GM12878 (cell line): Measurements from ENCODE around the gene NKAIN2. TPM values are rescaled to one million over a fixed set of nuclear protein-coding genes. Genes with fewer than 3 reads are reported as not detected.

Experiments
- ATAC-seq: fragments of 200-7000 bp; cut with Tn5 transposase; 3 replicates; pipeline ENCODE4 v1.9.1; 2020; ENCODE audit warnings: mild to moderate bottlenecking, moderate library complexity
- BruUV-seq: library from RNA; stranded (reverse); fragments of 400-500 nt; replicated peaks from 2 replicates; lab custom pipeline; 2021; lab: Mats Ljungman, UMichigan
- CTCF ChIA-PET: fragments of 300-600 bp; sonication (Branson Sonifier 250); formaldehyde crosslinking; extraction: SDS; loops from one replicate; lab custom pipeline; 2021; ENCODE audit warnings: inconsistent platforms; lab: Yijun Ruan, JAX
- POLR2A ChIA-PET: fragments of 350-600 bp; formaldehyde crosslinking; extraction: SDS; loops from one replicate; lab custom pipeline; 2021; ENCODE audit warnings: inconsistent platforms; lab: Charles Lee
- RAD21 ChIA-PET: fragments of 300-600 bp; sonication (Branson Sonifier 250); formaldehyde crosslinking; loops from one replicate; lab custom pipeline; 2023; ENCODE audit warnings: antibody characterized with exemption; ENCODE audit not compliant: unreplicated experiment; lab: Charles Lee
- SMC1A ChIA-PET: fragments of 300-600 bp; sonication (Branson Sonifier 250); formaldehyde crosslinking; loops from one replicate; lab custom pipeline; 2023; ENCODE audit not compliant: unreplicated experiment, uncharacterized antibody; lab: Charles Lee
- DNase-seq: peaks from one replicate; pipeline ENCODE4 v3.0.0-alpha.2; 2011; ENCODE audit warnings: low read depth, low spot score
- FAIRE-seq: peaks from 3 replicates; lab custom pipeline; 2011; peaks lifted over from hg19 to GRCh38; lab: Jason Lieb, UNC
- H2AFZ ChIP-seq: 2 replicates; pipeline ENCODE4 v1.6.0; 2011; ENCODE audit warnings: low read depth, low read length, control low read depth; ENCODE audit not compliant: control insufficient read depth
- H3K27ac ChIP-seq: 2 replicates; pipeline ENCODE4 v1.5.1; 2011; ENCODE audit warnings: control low read depth; ENCODE audit not compliant: control insufficient read depth, insufficient read depth
- H3K27me3 ChIP-seq, 2 experiments: replicated peaks in 1 of 2; 2 replicates each; pipeline versions ENCODE4 v1.6.0 to v1.6.1; 2011; ENCODE audit warnings: low read length in 1 of 2; ENCODE audit not compliant: control insufficient read depth in 2 of 2, insufficient read depth in 2 of 2
- H3K36me3 ChIP-seq, 2 experiments: 2 replicates each; pipeline ENCODE4 v1.5.1; 2011; ENCODE audit warnings: low read length in 1 of 2; ENCODE audit not compliant: control insufficient read depth in 2 of 2, insufficient read depth in 2 of 2
- H3K4me1 ChIP-seq: 2 replicates; pipeline ENCODE4 v1.6.1; 2011; ENCODE audit warnings: mild to moderate bottlenecking, low read length, moderate library complexity, mixed read lengths; ENCODE audit not compliant: control insufficient read depth, insufficient read depth
- H3K4me2 ChIP-seq: 2 replicates; pipeline ENCODE4 v1.6.0; 2011; ENCODE audit warnings: control low read depth; ENCODE audit not compliant: control insufficient read depth, insufficient read depth
- H3K4me3 ChIP-seq: fragments of 200-600 bp; sonication (generic); 2 replicates; pipeline ENCODE4 v1.5.1; 2016
- H3K79me2 ChIP-seq: 2 replicates; pipeline ENCODE4 v1.6.0; 2011; ENCODE audit warnings: low read length; ENCODE audit not compliant: control insufficient read depth, insufficient read depth
- H3K9ac ChIP-seq: 2 replicates; pipeline ENCODE4 v1.8.0; 2011; ENCODE audit warnings: low read length, control low read depth, mixed read lengths; ENCODE audit not compliant: control insufficient read depth, insufficient read depth
- H3K9me3 ChIP-seq: replicated peaks from 3 replicates; pipeline ENCODE4 v1.5.1; 2011; ENCODE audit warnings: mild to moderate bottlenecking, low read length; ENCODE audit not compliant: control insufficient read depth, insufficient read depth
- H4K20me1 ChIP-seq: 2 replicates; pipeline ENCODE4 v1.6.0; 2011; ENCODE audit not compliant: control insufficient read depth, insufficient read depth
- EGR1 ChIP-seq, 2 experiments: IDR thresholded peaks; 1 replicate in 1 of 2; 2 replicates in 1 of 2; pipeline ENCODE4 v1.6.1; 2011 to 2012; ENCODE audit warnings: low read depth in 2 of 2, low read length in 2 of 2, borderline replicate concordance in 1 of 2, mild to moderate bottlenecking in 1 of 2, moderate library complexity in 1 of 2
- GABPA ChIP-seq: IDR thresholded peaks from 2 replicates; pipeline ENCODE4 v1.6.1; 2014; ENCODE audit warnings: antibody characterized with exemption, low read depth, mild to moderate bottlenecking, inconsistent platforms
- GATAD2B ChIP-seq: fragments of 450-650 bp; conservative IDR thresholded peaks from 2 replicates; pipeline ENCODE4 v1.6.1; 2017; ENCODE audit warnings: low read depth, mild to moderate bottlenecking, moderate library complexity
- HCFC1 ChIP-seq: fragments of 150-350 bp; IDR thresholded peaks from 2 replicates; pipeline ENCODE4 v1.6.1; 2014; ENCODE audit warnings: low read length
- IKZF2 ChIP-seq, 2 experiments: fragments of 450-650 bp; IDR thresholded peaks; 2 replicates each; pipeline ENCODE4 v1.6.1; 2017; ENCODE audit warnings: mild to moderate bottlenecking in 2 of 2, moderate library complexity in 2 of 2
- LARP7 ChIP-seq: fragments of 450-650 bp; IDR thresholded peaks from 2 replicates; pipeline ENCODE4 v1.6.1; 2017; ENCODE audit warnings: mild to moderate bottlenecking
- SIX5 ChIP-seq: IDR thresholded peaks from 2 replicates; pipeline ENCODE4 v1.6.1; 2011; ENCODE audit warnings: mild to moderate bottlenecking, low read depth, low read length, moderate library complexity; ENCODE audit not compliant: severe bottlenecking
- SP1 ChIP-seq: IDR thresholded peaks from one replicate; pipeline ENCODE4 v1.6.1; 2011; ENCODE audit warnings: low read depth, low read length
- STAT1 ChIP-seq: fragments of 450-650 bp; conservative IDR thresholded peaks from 2 replicates; pipeline ENCODE4 v1.6.1; 2014; ENCODE audit warnings: antibody characterized with exemption, mild to moderate bottlenecking
- SUZ12 ChIP-seq: fragments of 200-600 bp; sonication (generic); IDR thresholded peaks from one replicate; pipeline ENCODE4 v1.6.1; 2018; ENCODE audit warnings: antibody characterized with exemption, mild to moderate bottlenecking; ENCODE audit not compliant: unreplicated experiment
- TCF12 ChIP-seq: IDR thresholded peaks from 2 replicates; pipeline ENCODE4 v1.6.1; 2011; ENCODE audit warnings: low read depth, mild to moderate bottlenecking, low read length
- WGBS: methylation state at CpG from one replicate; pipeline ENCODE4 v1.1.6; 2016; ENCODE audit warnings: low lambda C conversion rate; ENCODE audit not compliant: insufficient replicate concordance, insufficient coverage; ENCODE audit errors: missing lambda C conversion rate; 5-methylcytosine and 5-hydroxymethylcytosine counted together
- in situ Hi-C: fragments of 300-500 bp; cut with MboI; formaldehyde crosslinking; loops from 9 replicates; pipeline ENCODE4 v1.14.3; 2018; ENCODE audit warnings: mixed read lengths
- intact Hi-C: fragments of 100-400 bp; cut with micrococcal nuclease; formaldehyde crosslinking; loops from one replicate; pipeline ENCODE4 v1.14.2; 2022; ENCODE audit not compliant: unreplicated experiment
- polyA plus RNA-seq, 11 experiments: library from polyadenylated mRNA; depleted of rRNA in 4 of 11; unstranded in 6 of 11; stranded (reverse) in 5 of 11; fragments of >200 nt; fragmentation: Nextera tagmentation in 4 of 11; fragmentation: Illumina TruSeq in 1 of 11; extraction: Ambion mirVana in 4 of 11; extraction: Trizol in 1 of 11; gene quantifications; 1 replicate in 1 of 11; 2 replicates in 10 of 11; pipeline versions ENCODE4 v1.2.1 to v1.2.3, GENCODE V29; 2011 to 2016; ENCODE audit warnings: inconsistent platforms in 2 of 11, missing spikeins in 2 of 11, low read depth in 1 of 11
- total RNA-seq, 4 experiments: library from RNA; depleted of rRNA in 3 of 4; stranded (reverse); fragments of >200 nt in 3 of 4; fragmentation: Illumina TruSeq in 1 of 4; extraction: Trizol in 1 of 4; gene quantifications; 2 replicates each; pipeline versions ENCODE4 v1.2.1 to v1.2.3, GENCODE V29; 2013 to 2021
- TF ChIP-seq, protein P1 (sequence below): fragments of 450-650 bp; formaldehyde crosslinking; IDR thresholded peaks from 2 replicates; pipeline ENCODE4 v1.4.0; 2020; ENCODE audit warnings: mild to moderate bottlenecking, moderate library complexity
- TF ChIP-seq, protein P2 (sequence below): fragments of 450-650 bp; IDR thresholded peaks from 2 replicates; pipeline ENCODE4 v1.6.1; 2017; ENCODE audit warnings: mild to moderate bottlenecking
- TF ChIP-seq, protein P3 (sequence below): fragments of 450-650 bp; formaldehyde crosslinking; IDR thresholded peaks from 2 replicates; pipeline ENCODE4 v1.5.0; 2022; ENCODE audit warnings: mild to moderate bottlenecking, missing genetic modification characterization

Gene NKAIN2
- total and polyA plus RNA-seq, 10 of the 15 experiments (the other 5 are each of a cell fraction or from before 2014, with no cell fraction given): not detected

DNA sequence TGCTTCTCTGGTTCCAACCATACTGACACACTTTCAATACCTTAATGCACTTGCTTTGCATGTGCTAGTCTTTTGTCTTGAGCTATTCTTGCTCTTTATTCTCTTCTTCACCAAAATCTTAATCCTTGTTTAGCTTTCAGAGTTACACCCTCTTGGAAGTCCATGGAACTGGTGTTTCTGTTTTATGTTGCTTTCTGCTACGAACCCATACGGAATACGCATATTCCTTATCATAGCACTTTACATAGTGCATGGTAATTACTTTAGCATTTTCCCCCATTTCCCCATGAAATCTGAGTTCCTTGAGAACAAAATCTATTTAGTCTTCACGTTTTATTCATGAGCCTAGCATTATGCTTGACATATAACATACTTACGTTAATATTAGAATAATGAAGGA lies 270.9 kb downstream of the NKAIN2 start (continued):
- TF ChIP-seq, protein P1, sequence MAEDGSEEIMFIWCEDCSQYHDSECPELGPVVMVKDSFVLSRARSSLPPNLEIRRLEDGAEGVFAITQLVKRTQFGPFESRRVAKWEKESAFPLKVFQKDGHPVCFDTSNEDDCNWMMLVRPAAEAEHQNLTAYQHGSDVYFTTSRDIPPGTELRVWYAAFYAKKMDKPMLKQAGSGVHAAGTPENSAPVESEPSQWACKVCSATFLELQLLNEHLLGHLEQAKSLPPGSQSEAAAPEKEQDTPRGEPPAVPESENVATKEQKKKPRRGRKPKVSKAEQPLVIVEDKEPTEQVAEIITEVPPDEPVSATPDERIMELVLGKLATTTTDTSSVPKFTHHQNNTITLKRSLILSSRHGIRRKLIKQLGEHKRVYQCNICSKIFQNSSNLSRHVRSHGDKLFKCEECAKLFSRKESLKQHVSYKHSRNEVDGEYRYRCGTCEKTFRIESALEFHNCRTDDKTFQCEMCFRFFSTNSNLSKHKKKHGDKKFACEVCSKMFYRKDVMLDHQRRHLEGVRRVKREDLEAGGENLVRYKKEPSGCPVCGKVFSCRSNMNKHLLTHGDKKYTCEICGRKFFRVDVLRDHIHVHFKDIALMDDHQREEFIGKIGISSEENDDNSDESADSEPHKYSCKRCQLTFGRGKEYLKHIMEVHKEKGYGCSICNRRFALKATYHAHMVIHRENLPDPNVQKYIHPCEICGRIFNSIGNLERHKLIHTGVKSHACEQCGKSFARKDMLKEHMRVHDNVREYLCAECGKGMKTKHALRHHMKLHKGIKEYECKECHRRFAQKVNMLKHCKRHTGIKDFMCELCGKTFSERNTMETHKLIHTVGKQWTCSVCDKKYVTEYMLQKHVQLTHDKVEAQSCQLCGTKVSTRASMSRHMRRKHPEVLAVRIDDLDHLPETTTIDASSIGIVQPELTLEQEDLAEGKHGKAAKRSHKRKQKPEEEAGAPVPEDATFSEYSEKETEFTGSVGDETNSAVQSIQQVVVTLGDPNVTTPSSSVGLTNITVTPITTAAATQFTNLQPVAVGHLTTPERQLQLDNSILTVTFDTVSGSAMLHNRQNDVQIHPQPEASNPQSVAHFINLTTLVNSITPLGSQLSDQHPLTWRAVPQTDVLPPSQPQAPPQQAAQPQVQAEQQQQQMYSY (CRISPR knock-in tag): no peak
- no peak for TF ChIP-seq TCF12
- TF ChIP-seq LARP7: no peak

DNA sequence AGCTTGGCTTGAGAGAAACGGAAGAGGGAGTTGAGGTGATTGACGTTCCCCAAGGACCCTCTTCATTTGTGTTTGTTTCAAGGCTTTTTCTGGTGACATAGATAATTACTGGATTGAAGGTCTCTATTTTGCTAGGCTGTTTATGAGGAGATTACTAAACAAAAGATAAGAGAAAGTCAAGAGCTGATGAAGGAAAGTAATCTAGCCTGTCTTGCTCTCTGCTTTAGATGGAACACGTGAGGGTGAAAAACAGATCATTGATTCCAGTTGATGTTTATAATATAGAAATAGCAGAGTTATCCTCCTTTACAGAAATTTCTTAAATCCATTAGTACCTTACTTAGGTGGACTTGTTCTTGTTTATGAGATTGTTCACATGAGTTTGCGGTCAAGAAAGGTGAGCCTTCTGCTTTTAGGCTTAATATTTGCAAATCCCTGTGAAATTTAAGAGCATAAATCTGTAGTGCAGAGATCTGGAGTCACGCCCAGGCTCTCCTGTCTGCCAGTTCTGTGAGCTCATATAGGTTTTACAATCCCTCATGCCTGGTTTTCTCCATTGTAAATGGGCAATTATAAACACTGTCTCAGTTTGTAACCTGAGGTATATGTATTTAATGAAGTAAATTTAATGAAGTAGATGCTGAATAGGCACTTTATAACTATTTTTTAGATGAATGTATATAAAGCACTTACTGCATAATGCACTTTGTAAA lies 272.8 kb downstream of the NKAIN2 start:
- in situ Hi-C loops: no loop called here
- BruUV-seq: no TSS peak
- POLR2A ChIA-PET: no interaction called here
- TF ChIP-seq GATAD2B (no peak), SIX5 (no peak), STAT1 (no peak), SP1 (no peak), SUZ12 (no peak), GABPA (no peak), EGR1 (IDR thresholded peaks at IDR 0.05; ENCODE audit: borderline replicate concordance in 1 of 2, low read depth in 2 of 2, low read length in 2 of 2) (no peak), IKZF2 (IDR thresholded peaks at IDR 0.05) (no peak), HCFC1 (no peak)
- TF ChIP-seq, protein P2, sequence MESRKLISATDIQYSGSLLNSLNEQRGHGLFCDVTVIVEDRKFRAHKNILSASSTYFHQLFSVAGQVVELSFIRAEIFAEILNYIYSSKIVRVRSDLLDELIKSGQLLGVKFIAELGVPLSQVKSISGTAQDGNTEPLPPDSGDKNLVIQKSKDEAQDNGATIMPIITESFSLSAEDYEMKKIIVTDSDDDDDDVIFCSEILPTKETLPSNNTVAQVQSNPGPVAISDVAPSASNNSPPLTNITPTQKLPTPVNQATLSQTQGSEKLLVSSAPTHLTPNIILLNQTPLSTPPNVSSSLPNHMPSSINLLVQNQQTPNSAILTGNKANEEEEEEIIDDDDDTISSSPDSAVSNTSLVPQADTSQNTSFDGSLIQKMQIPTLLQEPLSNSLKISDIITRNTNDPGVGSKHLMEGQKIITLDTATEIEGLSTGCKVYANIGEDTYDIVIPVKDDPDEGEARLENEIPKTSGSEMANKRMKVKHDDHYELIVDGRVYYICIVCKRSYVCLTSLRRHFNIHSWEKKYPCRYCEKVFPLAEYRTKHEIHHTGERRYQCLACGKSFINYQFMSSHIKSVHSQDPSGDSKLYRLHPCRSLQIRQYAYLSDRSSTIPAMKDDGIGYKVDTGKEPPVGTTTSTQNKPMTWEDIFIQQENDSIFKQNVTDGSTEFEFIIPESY: no peak
- TF ChIP-seq, protein P3, sequence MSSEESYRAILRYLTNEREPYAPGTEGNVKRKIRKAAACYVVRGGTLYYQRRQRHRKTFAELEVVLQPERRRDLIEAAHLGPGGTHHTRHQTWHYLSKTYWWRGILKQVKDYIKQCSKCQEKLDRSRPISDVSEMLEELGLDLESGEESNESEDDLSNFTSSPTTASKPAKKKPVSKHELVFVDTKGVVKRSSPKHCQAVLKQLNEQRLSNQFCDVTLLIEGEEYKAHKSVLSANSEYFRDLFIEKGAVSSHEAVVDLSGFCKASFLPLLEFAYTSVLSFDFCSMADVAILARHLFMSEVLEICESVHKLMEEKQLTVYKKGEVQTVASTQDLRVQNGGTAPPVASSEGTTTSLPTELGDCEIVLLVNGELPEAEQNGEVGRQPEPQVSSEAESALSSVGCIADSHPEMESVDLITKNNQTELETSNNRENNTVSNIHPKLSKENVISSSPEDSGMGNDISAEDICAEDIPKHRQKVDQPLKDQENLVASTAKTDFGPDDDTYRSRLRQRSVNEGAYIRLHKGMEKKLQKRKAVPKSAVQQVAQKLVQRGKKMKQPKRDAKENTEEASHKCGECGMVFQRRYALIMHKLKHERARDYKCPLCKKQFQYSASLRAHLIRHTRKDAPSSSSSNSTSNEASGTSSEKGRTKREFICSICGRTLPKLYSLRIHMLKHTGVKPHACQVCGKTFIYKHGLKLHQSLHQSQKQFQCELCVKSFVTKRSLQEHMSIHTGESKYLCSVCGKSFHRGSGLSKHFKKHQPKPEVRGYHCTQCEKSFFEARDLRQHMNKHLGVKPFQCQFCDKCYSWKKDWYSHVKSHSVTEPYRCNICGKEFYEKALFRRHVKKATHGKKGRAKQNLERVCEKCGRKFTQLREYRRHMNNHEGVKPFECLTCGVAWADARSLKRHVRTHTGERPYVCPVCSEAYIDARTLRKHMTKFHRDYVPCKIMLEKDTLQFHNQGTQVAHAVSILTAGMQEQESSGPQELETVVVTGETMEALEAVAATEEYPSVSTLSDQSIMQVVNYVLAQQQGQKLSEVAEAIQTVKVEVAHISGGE (CRISPR knock-in tag): no peak

More for the DNA sequence above, 272.8 kb downstream of the NKAIN2 start:
- WGBS: 6% methylated on average over 5 of the region's 5 CpGs
- H3K27ac ChIP-seq: no peak overlapping the region
- no peaks in the 10 kb centered on the region for H3K4me1 ChIP-seq
- H3K79me2 ChIP-seq: no peaks in the 10 kb centered on the region
- ChIA-PET SMC1A (no interaction called here), CTCF (no interaction called here), RAD21 (no interaction called here)
- H3K9me3 ChIP-seq: no peaks in the 10 kb centered on the region
- FAIRE-seq (no peak), DNase-seq (no peak), ATAC-seq (no peak)
- no peak overlapping the region for H3K4me3 ChIP-seq
- no peaks in the 10 kb centered on the region for H3K36me3 ChIP-seq
- H3K27me3 ChIP-seq: no peaks in the 10 kb centered on the region
- no peak overlapping the region for H2AFZ ChIP-seq
- intact Hi-C loops: no loop called here
- no peak overlapping the region for H3K9ac ChIP-seq
- H4K20me1 ChIP-seq: no peaks in the 10 kb centered on the region
- no peak overlapping the region for H3K4me2 ChIP-seq
